Chondrocyte (in vitro differentiated cells): ENCODE results near the gene CDK9. TPM values are rescaled to one million over a fixed set of nuclear protein-coding genes. Genes with fewer than 3 reads are reported as not detected.

ENCODE experiments used
- DNase-seq: peaks from one replicate; pipeline ENCODE4 v3.0.0; 2021; ENCODE audit warnings: mixed read lengths, low spot score
- H3K27ac Mint-ChIP-seq: one replicate; pipeline ENCODE4 v1.8.0; 2021; ENCODE audit warnings: mild to moderate bottlenecking, moderate library complexity, mixed read lengths; ENCODE audit not compliant: unreplicated experiment
- H3K27me3 Mint-ChIP-seq: 2 replicates; pipeline ENCODE4 v1.8.0; 2021; ENCODE audit warnings: low read depth, mixed read lengths
- H3K36me3 Mint-ChIP-seq: 2 replicates; pipeline ENCODE4 v1.8.0; 2021; ENCODE audit warnings: low read depth, mixed read lengths
- H3K4me1 Mint-ChIP-seq: 2 replicates; pipeline ENCODE4 v1.8.0; 2021; ENCODE audit warnings: low read depth, mild to moderate bottlenecking, mixed read lengths
- H3K4me3 Mint-ChIP-seq: one replicate; pipeline ENCODE4 v1.8.0; 2021; ENCODE audit warnings: mild to moderate bottlenecking, moderate library complexity, mixed read lengths; ENCODE audit not compliant: unreplicated experiment
- H3K9me3 Mint-ChIP-seq: 2 replicates; pipeline ENCODE4 v1.8.0; 2021; ENCODE audit warnings: low read depth, mixed read lengths
- total RNA-seq: library from RNA; stranded (reverse); gene quantifications from 3 replicates; pipeline ENCODE4 v1.2.1, GENCODE V29; 2021
- TF ChIP-seq, protein P1 (sequence below): fragments of 200-600 bp; sonication (generic); IDR thresholded peaks from 2 replicates; pipeline ENCODE4 v1.5.0; 2021; ENCODE audit warnings: antibody characterized with exemption, mild to moderate bottlenecking, moderate library complexity

The CDK9 gene
- total RNA-seq, 1 donor from 2014 or later = 60.3 TPM

DNA sequence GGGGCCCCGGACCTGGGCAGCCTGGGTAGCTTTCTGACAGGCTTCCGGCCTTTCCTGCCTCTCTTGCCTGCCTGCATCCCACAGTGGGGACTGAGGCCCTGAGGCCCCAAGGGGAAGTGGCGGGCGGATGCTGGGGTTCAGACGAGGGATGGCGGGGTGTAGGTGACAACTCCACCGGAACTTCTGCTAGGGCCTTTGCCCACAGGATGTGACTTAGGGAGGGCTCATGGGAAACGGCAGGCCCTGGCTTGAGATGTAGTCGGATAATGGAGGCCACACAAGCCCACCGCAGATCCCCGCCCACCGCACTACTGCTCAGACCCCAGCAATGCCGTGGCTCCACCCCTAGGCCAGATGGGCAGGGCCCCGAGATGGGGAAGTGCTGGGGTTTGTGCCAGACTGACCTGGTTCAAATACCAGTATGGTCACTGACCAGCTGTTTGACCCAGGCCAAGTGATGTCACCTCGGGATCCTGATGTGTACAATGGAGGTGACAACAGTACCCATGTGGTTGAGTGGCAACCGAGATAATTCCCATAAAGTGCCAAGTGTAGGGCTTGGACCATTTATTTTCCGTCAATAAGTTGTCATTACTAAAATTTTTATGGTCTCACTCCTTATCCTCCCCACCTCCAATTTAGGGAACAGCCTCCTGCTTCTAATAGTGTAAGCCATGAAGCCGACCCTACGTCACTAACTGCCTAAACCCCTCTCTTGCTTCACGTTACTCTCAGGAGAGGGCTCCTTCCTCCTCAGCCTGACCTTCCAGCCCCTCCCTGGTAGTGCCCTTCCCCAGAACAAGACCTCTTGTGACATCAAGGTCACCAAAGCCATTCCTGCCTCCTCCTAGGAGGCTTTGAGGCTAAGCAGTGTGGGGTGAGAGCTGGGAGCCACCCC lies 2.5 kb upstream of the CDK9 start:
- Mint-ChIP-seq H3K9me3 (no peaks in the 10 kb centered on the region), H3K36me3 (peaks cover 11% of the 10 kb centered on the region), H3K4me1 (peaks cover 20% of the 10 kb centered on the region), H3K4me3 (no peak overlapping the region), H3K27ac (no peak overlapping the region), H3K27me3 (no peaks in the 10 kb centered on the region)
- no peak for DNase-seq
- TF ChIP-seq, protein P1, sequence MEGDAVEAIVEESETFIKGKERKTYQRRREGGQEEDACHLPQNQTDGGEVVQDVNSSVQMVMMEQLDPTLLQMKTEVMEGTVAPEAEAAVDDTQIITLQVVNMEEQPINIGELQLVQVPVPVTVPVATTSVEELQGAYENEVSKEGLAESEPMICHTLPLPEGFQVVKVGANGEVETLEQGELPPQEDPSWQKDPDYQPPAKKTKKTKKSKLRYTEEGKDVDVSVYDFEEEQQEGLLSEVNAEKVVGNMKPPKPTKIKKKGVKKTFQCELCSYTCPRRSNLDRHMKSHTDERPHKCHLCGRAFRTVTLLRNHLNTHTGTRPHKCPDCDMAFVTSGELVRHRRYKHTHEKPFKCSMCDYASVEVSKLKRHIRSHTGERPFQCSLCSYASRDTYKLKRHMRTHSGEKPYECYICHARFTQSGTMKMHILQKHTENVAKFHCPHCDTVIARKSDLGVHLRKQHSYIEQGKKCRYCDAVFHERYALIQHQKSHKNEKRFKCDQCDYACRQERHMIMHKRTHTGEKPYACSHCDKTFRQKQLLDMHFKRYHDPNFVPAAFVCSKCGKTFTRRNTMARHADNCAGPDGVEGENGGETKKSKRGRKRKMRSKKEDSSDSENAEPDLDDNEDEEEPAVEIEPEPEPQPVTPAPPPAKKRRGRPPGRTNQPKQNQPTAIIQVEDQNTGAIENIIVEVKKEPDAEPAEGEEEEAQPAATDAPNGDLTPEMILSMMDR = no peak

DNA sequence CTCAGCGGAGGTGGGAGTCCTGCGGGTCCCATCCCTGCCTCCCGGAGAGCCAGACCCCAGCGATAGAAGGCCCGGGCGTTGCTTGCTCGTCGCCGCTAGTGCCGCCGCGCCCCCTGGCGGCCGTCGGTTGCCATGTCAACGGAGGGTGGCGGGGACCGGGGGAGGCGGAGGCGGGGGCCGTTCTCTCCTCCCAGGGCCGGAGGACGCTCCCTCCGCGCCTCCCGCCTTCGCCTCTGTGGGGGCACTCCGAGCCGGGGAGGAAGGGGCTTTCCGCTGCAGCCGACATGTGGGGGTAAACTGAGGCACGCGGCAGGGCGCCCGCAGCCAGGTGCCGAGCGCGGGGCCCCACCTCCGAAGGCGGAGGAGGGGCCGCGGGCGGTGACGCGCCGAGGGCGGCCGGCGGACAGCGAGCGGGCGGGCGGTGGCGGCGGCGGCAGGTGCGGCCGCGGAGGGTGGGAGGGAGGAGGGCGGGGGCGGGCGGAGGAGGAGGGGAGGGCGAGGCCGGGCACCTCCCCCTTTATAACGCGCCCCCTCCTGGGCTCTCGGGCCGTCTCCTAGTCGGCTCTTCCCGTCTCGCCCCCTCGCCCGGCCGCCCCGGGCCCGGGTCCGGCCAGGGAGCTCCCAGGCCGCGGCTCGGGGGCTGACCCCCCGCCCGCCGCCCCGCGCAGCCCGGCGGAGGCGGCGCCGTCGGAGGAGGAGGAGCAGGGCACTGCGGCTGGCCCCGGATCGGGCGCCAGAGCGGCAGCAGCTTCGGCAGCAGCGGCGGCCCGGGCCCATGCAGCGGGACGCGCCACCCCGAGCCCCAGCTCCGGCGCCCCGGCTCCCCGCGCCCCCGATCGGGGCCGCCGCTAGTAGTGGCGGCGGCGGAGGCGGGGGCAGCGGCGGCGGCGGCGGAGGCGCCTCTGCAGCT lies 556 bp upstream of the CDK9 start:
- H3K9me3 Mint-ChIP-seq = no peaks in the 10 kb centered on the region
- DNase-seq = no peak
- peak overlapping the region; percentile 92 for H3K4me3 Mint-ChIP-seq
- H3K36me3 Mint-ChIP-seq = peaks cover 27% of the 10 kb centered on the region
- H3K27ac Mint-ChIP-seq = peak overlapping the region; percentile 82
- H3K4me1 Mint-ChIP-seq = peaks cover 16% of the 10 kb centered on the region
- TF ChIP-seq, protein P1 = peak; percentile 95
- no peaks in the 10 kb centered on the region for H3K27me3 Mint-ChIP-seq

DNA sequence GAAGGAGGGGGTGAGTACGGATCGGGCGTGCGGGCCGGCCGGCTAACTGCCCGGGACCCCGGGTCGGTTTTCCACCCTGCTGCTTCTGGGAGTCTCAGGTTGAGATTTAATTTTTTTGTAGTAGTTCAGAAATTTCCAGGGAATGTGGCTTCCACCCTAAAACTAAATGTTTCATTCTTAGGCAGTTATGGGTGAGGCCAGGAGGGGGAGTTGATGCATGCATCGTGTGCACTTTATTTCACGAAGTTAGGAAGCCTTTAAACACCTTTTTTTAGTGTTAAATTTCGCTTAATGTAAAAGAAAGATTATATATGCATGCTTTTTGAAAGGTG lies 905 bp downstream of the CDK9 start:
- H3K4me3 Mint-ChIP-seq = peak overlapping the region; percentile 92
- H3K27ac Mint-ChIP-seq = peak overlapping the region; percentile 82
- H3K27me3 Mint-ChIP-seq = no peaks in the 10 kb centered on the region
- peaks cover 16% of the 10 kb centered on the region for H3K4me1 Mint-ChIP-seq
- peaks cover 33% of the 10 kb centered on the region for H3K36me3 Mint-ChIP-seq
- TF ChIP-seq, protein P1 = peak; percentile 82
- no peak for DNase-seq
- no peaks in the 10 kb centered on the region for H3K9me3 Mint-ChIP-seq

DNA sequence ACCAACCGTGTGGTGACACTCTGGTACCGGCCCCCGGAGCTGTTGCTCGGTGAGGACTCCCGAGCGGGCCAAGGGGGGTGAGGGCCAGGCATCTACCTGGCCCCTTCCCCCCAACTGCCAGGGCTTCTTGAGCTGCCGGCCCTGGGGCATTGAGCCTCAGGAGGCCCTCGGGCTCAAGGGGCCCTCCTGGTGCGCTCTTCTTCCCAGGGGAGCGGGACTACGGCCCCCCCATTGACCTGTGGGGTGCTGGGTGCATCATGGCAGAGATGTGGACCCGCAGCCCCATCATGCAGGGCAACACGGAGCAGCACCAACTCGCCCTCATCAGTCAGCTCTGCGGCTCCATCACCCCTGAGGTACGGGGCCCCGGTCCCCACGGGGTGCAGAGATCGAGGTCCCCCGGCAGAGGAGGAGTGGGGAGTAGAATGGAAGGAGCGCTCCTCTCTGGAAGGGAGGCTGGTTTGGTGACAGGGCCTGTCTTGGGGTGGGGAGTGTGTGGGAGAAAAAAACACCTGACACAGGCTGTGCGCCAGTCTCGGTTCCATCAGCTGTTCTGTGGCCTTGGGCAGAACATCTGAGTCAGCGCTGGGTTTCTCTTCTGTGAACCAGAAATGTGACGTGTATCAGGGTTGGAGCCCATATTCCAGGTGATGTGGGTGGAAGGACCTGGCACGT lies 2.6 kb downstream of the CDK9 start:
- Mint-ChIP-seq H3K27ac (no peak overlapping the region), H3K27me3 (no peaks in the 10 kb centered on the region), H3K4me1 (peaks cover 19% of the 10 kb centered on the region), H3K9me3 (no peaks in the 10 kb centered on the region), H3K36me3 (peaks cover 36% of the 10 kb centered on the region), H3K4me3 (no peak overlapping the region)
- no peak for DNase-seq
- TF ChIP-seq, protein P1 = no peak

DNA sequence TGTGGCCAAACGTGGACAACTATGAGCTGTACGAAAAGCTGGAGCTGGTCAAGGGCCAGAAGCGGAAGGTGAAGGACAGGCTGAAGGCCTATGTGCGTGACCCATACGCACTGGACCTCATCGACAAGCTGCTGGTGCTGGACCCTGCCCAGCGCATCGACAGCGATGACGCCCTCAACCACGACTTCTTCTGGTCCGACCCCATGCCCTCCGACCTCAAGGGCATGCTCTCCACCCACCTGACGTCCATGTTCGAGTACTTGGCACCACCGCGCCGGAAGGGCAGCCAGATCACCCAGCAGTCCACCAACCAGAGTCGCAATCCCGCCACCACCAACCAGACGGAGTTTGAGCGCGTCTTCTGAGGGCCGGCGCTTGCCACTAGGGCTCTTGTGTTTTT lies 3.3 kb downstream of the CDK9 start:
- Mint-ChIP-seq H3K27me3 (no peaks in the 10 kb centered on the region), H3K4me1 (peaks cover 19% of the 10 kb centered on the region), H3K4me3 (no peak overlapping the region), H3K9me3 (no peaks in the 10 kb centered on the region), H3K36me3 (peaks cover 36% of the 10 kb centered on the region), H3K27ac (no peak overlapping the region)
- TF ChIP-seq, protein P1 = no peak
- DNase-seq = no peak
